IMR-90 (cell line): ENCODE data around the gene ANP32B. TPM values are rescaled to one million over a fixed set of nuclear protein-coding genes. Genes with fewer than 3 reads are reported as not detected.

Experiments used
- ATAC-seq: fragments of 200-7000 bp; cut with Tn5 transposase; 2 replicates; pipeline ENCODE4 v1.9.1; 2020; ENCODE audit warnings: low read depth, mild to moderate bottlenecking, moderate library complexity
- BruUV-seq: library from RNA; stranded (reverse); fragments of 400-500 nt; replicated peaks from 2 replicates; lab custom pipeline; 2021; lab: Mats Ljungman, UMichigan
- CTCF ChIA-PET: fragments of 300-600 bp; formaldehyde crosslinking; extraction: SDS; loops from one replicate; lab custom pipeline; 2021; ENCODE audit warnings: antibody characterized with exemption; lab: Yijun Ruan, JAX
- POLR2A ChIA-PET: fragments of 300-600 bp; sonication (Branson Sonifier 250); formaldehyde crosslinking; loops from one replicate; lab custom pipeline; 2022; ENCODE audit warnings: antibody characterized with exemption; ENCODE audit not compliant: unreplicated experiment; lab: Charles Lee
- DNase-seq: peaks from one replicate; pipeline ENCODE4 v3.0.0; 2013
- H2AFZ ChIP-seq: replicated peaks from 2 replicates; pipeline ENCODE3; 2013; ENCODE audit warnings: low read length, mild to moderate bottlenecking; ENCODE audit not compliant: poor library complexity
- H2AK5ac ChIP-seq: 2 replicates; pipeline ENCODE4 v1.6.1; 2013; ENCODE audit warnings: low read depth, low read length, inconsistent platforms
- H2AK9ac ChIP-seq: replicated peaks from 2 replicates; pipeline ENCODE3; 2013; ENCODE audit warnings: mild to moderate bottlenecking, low read depth, low read length, moderate library complexity; ENCODE audit not compliant: poor library complexity
- H2BK120ac ChIP-seq: 2 replicates; pipeline ENCODE4 v1.6.1; 2013; ENCODE audit warnings: low read depth, low read length, inconsistent platforms
- H2BK15ac ChIP-seq: 3 replicates; pipeline ENCODE4 v1.6.1; 2013; ENCODE audit warnings: low read depth, low read length, inconsistent platforms
- H2BK20ac ChIP-seq: 2 replicates; pipeline ENCODE4 v1.6.1; 2013; ENCODE audit warnings: low read depth, mild to moderate bottlenecking, inconsistent platforms, low read length, moderate library complexity
- H2BK5ac ChIP-seq: 2 replicates; pipeline ENCODE4 v1.6.1; 2013; ENCODE audit warnings: mild to moderate bottlenecking, low read depth, low read length, inconsistent platforms; ENCODE audit not compliant: poor library complexity, severe bottlenecking
- H3K14ac ChIP-seq: replicated peaks from 2 replicates; pipeline ENCODE4 v1.6.1; 2013; ENCODE audit warnings: low read depth, low read length, inconsistent platforms
- H3K18ac ChIP-seq: 2 replicates; pipeline ENCODE4 v1.6.1; 2013; ENCODE audit warnings: low read depth, low read length, control low read depth
- H3K23ac ChIP-seq: 2 replicates; pipeline ENCODE4 v1.6.1; 2013; ENCODE audit warnings: low read depth, low read length, inconsistent platforms
- H3K27ac ChIP-seq: 2 replicates; pipeline ENCODE4 v1.5.1; 2013; ENCODE audit warnings: mild to moderate bottlenecking, control low read depth, low read length; ENCODE audit not compliant: insufficient read depth
- H3K27me3 ChIP-seq: 2 replicates; pipeline ENCODE4 v1.6.1; 2013; ENCODE audit warnings: low read length; ENCODE audit not compliant: control insufficient read depth, insufficient read depth
- H3K36me3 ChIP-seq: 2 replicates; pipeline ENCODE4 v1.6.1; 2013; ENCODE audit warnings: low read length, mixed read lengths; ENCODE audit not compliant: control insufficient read depth, insufficient read depth
- H3K4ac ChIP-seq: 2 replicates; pipeline ENCODE4 v1.6.1; 2013; ENCODE audit warnings: low read depth, low read length, inconsistent platforms
- H3K4me1 ChIP-seq: 2 replicates; pipeline ENCODE4 v1.6.1; 2013; ENCODE audit warnings: low read length, mixed read lengths; ENCODE audit not compliant: control insufficient read depth, insufficient read depth
- H3K4me2 ChIP-seq: 2 replicates; pipeline ENCODE4 v1.6.1; 2013; ENCODE audit warnings: low read depth, mild to moderate bottlenecking, control low read depth, low read length, moderate library complexity
- H3K4me3 ChIP-seq: 2 replicates; pipeline ENCODE4 v1.5.1; 2013; ENCODE audit warnings: low read depth, mild to moderate bottlenecking, control low read depth, low read length, moderate library complexity; ENCODE audit not compliant: insufficient read depth
- H3K56ac ChIP-seq: 2 replicates; pipeline ENCODE4 v1.6.1; 2013; ENCODE audit warnings: low read length, inconsistent platforms; ENCODE audit not compliant: insufficient read depth; ENCODE audit errors: extremely low read depth
- H3K79me1 ChIP-seq, 2 experiments: 2 replicates each; pipeline ENCODE4 v1.6.1; 2013; ENCODE audit warnings: low read length in 2 of 2, inconsistent platforms in 1 of 2, low read depth in 1 of 2
- H3K9ac ChIP-seq: 2 replicates; pipeline ENCODE4 v1.6.1; 2013; ENCODE audit warnings: low read depth, low read length, control low read depth
- H3K9me1 ChIP-seq: 2 replicates; pipeline ENCODE4 v1.6.1; 2013; ENCODE audit warnings: low read length, inconsistent platforms; ENCODE audit not compliant: insufficient read depth
- H3K9me3 ChIP-seq: 2 replicates; pipeline ENCODE4 v1.6.1; 2013; ENCODE audit warnings: low read length; ENCODE audit not compliant: control insufficient read depth, insufficient read depth
- H4K20me1 ChIP-seq: 2 replicates; pipeline ENCODE4 v1.6.1; 2013; ENCODE audit warnings: low read length, inconsistent platforms; ENCODE audit not compliant: insufficient read depth
- H4K5ac ChIP-seq: 2 replicates; pipeline ENCODE4 v1.6.1; 2013; ENCODE audit warnings: mild to moderate bottlenecking, low read depth, low read length, control low read depth
- H4K8ac ChIP-seq, 2 experiments: 2 replicates each; pipeline ENCODE4 v1.6.1; 2013; ENCODE audit warnings: low read depth in 2 of 2, low read length in 2 of 2, control low read depth in 1 of 2, inconsistent platforms in 1 of 2
- H4K91ac ChIP-seq: 2 replicates; pipeline ENCODE4 v1.6.1; 2013; ENCODE audit warnings: low read depth, low read length, inconsistent platforms; ENCODE audit not compliant: insufficient read depth
- BHLHE40 ChIP-seq: fragments of 150-350 bp; IDR thresholded peaks from 2 replicates; pipeline ENCODE4 v1.6.1; 2016; ENCODE audit warnings: mild to moderate bottlenecking, low read depth, low read length
- CEBPB ChIP-seq: IDR thresholded peaks from 2 replicates; pipeline ENCODE4 v1.6.1; 2012; ENCODE audit warnings: low read depth, low read length, improper control_type of control experiment
- CHD1 ChIP-seq: IDR thresholded peaks from 2 replicates; pipeline ENCODE4 v1.6.1; 2012; ENCODE audit warnings: low read depth, low read length, improper control_type of control experiment
- CTCF ChIP-seq: conservative IDR thresholded peaks from 2 replicates; pipeline ENCODE4 v1.5.1; 2012; ENCODE audit warnings: mild to moderate bottlenecking, low read depth, low read length, improper control_type of control experiment
- ELK1 ChIP-seq: fragments of 150-350 bp; IDR thresholded peaks from 2 replicates; pipeline ENCODE4 v1.6.1; 2016; ENCODE audit warnings: low read depth, mild to moderate bottlenecking, low read length, moderate library complexity, borderline replicate concordance
- FOS ChIP-seq: fragments of 150-350 bp; IDR thresholded peaks from 2 replicates; pipeline ENCODE4 v1.6.1; 2016; ENCODE audit warnings: low read depth, low read length
- MAFK ChIP-seq: IDR thresholded peaks from 2 replicates; pipeline ENCODE4 v1.6.1; 2012; ENCODE audit warnings: low read depth, low read length, improper control_type of control experiment
- MAZ ChIP-seq: IDR thresholded peaks from 2 replicates; pipeline ENCODE4 v1.6.1; 2012; ENCODE audit warnings: low read depth, mild to moderate bottlenecking, low read length, improper control_type of control experiment, moderate library complexity, borderline replicate concordance
- MXI1 ChIP-seq: IDR thresholded peaks from 2 replicates; pipeline ENCODE4 v1.6.1; 2012; ENCODE audit warnings: low read depth, mild to moderate bottlenecking, low read length, moderate library complexity, borderline replicate concordance
- NFE2L2 ChIP-seq: fragments of 150-350 bp; IDR thresholded peaks from 2 replicates; pipeline ENCODE4 v1.6.1; 2016; ENCODE audit warnings: low read depth, mild to moderate bottlenecking, low read length
- POLR2A ChIP-seq: IDR thresholded peaks from 2 replicates; pipeline ENCODE4 v1.6.1; 2012; ENCODE audit warnings: mild to moderate bottlenecking, low read depth, low read length
- RCOR1 ChIP-seq: IDR thresholded peaks from 2 replicates; pipeline ENCODE4 v1.6.1; 2012; ENCODE audit warnings: mild to moderate bottlenecking, low read length, improper control_type of control experiment; ENCODE audit not compliant: insufficient replicate concordance
- RFX5 ChIP-seq: IDR thresholded peaks from 2 replicates; pipeline ENCODE4 v1.8.0; 2012; ENCODE audit warnings: low read depth, mild to moderate bottlenecking, low read length, moderate library complexity
- SMC3 ChIP-seq: fragments of 150-350 bp; IDR thresholded peaks from 2 replicates; pipeline ENCODE4 v1.6.1; 2016; ENCODE audit warnings: low read depth, mild to moderate bottlenecking, antibody characterized with exemption, low read length, moderate library complexity
- WGBS, 2 experiments: methylation state at CpG; one replicate each; pipeline versions ENCODE4 v1.1.5 to v1.1.7; 2013; ENCODE audit warnings: missing lambda C conversion rate in 2 of 2; ENCODE audit not compliant: insufficient read length in 1 of 2; ENCODE audit errors: extremely low coverage in 2 of 2; 5-methylcytosine and 5-hydroxymethylcytosine counted together
- dilution Hi-C: fragments of 300-500 bp; cut with HindIII; formaldehyde crosslinking; loops from one replicate; pipeline ENCODE4 v1.14.3; 2018; ENCODE audit warnings: low sequenced_read_pairs; ENCODE audit not compliant: unreplicated experiment
- in situ Hi-C: fragments of 300-500 bp; cut with MboI; formaldehyde crosslinking; loops from 3 replicates; pipeline ENCODE4 v1.14.3; 2019; ENCODE audit warnings: low sequenced_read_pairs, inconsistent platforms, mixed read lengths
- intact Hi-C: fragments of 100-400 bp; cut with micrococcal nuclease; formaldehyde crosslinking; loops from 2 replicates; pipeline ENCODE4 v1.10.0; 2022
- polyA plus RNA-seq, 3 experiments: library from polyadenylated mRNA; depleted of rRNA; stranded (reverse); fragments of >200 nt; gene quantifications; 2 replicates each; pipeline ENCODE4 v1.2.3, GENCODE V29; 2012; ENCODE audit warnings: low replicate concordance in 1 of 3
- total RNA-seq: library from RNA; depleted of rRNA; stranded (reverse); fragments of >200 nt; gene quantifications from 2 replicates; pipeline ENCODE4 v1.2.3, GENCODE V29; 2012
- TF ChIP-seq, protein P1 (sequence below): fragments of 150-350 bp; IDR thresholded peaks from 2 replicates; pipeline ENCODE4 v1.6.1; 2017; ENCODE audit warnings: mild to moderate bottlenecking, antibody characterized with exemption, low read length, low read depth

Gene ANP32B
- total and polyA plus RNA-seq, 2 of the 4 experiments (the other 2 are of a cell fraction): 3.9 to 46.8 TPM

GRCh38 chr9:98016137-98016680 lies 33.1 kb downstream of the ANP32B start:
- H3K9me3 ChIP-seq: no peaks in the 10 kb centered on the region
- CTCF ChIA-PET: interaction anchor here (0.6 kb wide), 1 partner anchor 9 kb away, joined by 10 read pairs; no protein-coding TSS in a partner anchor
- no peak overlapping the region for H2BK20ac ChIP-seq
- no peak overlapping the region for H4K5ac ChIP-seq
- ATAC-seq (no peak), DNase-seq (no peak)
- no peak overlapping the region for H3K18ac ChIP-seq
- peaks cover 11 to 23% of the 10 kb centered on the region in 2 experiments for H3K79me1 ChIP-seq
- H3K36me3 ChIP-seq: peaks cover 60% of the 10 kb centered on the region
- no peak overlapping the region for H3K4ac ChIP-seq
- no peak overlapping the region for H2AK9ac ChIP-seq
- no peak overlapping the region for H2BK120ac ChIP-seq
- no peak overlapping the region for H3K4me3 ChIP-seq
- no peak overlapping the region for H3K56ac ChIP-seq
- no CpG with 5 or more reads among the region's 4 CpGs for WGBS, 2 experiments
- no peak overlapping the region for H3K9ac ChIP-seq
- intact Hi-C loops: no loop called here
- no peak overlapping the region for H2AK5ac ChIP-seq
- no peak overlapping the region for H2BK5ac ChIP-seq
- no peak overlapping the region for H4K8ac ChIP-seq
- H4K91ac ChIP-seq: no peak overlapping the region
- dilution Hi-C loops: no loop called here
- no peak overlapping the region for H3K14ac ChIP-seq
- no peak overlapping the region for H3K4me2 ChIP-seq
- in situ Hi-C loops: no loop called here
- no peak overlapping the region for H3K27ac ChIP-seq
- no peaks in the 10 kb centered on the region for H3K27me3 ChIP-seq
- H3K4me1 ChIP-seq: no peaks in the 10 kb centered on the region
- H3K9me1 ChIP-seq: peaks cover 4% of the 10 kb centered on the region; the same call in 1 of the 2 replicates
- no peaks in the 10 kb centered on the region; the same call in 1 of the 2 replicates for H4K20me1 ChIP-seq
- H2AFZ ChIP-seq: no peak overlapping the region
- TF ChIP-seq SMC3 (no peak), FOS (no peak), MAFK (no peak), RFX5 (no peak), POLR2A (no peak), ELK1 (no peak), RCOR1 (no peak), MXI1 (no peak), CEBPB (no peak), NFE2L2 (no peak), CHD1 (no peak), BHLHE40 (no peak), CTCF (no peak), MAZ (no peak)
- TF ChIP-seq, protein P1, sequence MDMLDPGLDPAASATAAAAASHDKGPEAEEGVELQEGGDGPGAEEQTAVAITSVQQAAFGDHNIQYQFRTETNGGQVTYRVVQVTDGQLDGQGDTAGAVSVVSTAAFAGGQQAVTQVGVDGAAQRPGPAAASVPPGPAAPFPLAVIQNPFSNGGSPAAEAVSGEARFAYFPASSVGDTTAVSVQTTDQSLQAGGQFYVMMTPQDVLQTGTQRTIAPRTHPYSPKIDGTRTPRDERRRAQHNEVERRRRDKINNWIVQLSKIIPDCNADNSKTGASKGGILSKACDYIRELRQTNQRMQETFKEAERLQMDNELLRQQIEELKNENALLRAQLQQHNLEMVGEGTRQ: no peak
- no peak overlapping the region for H2BK15ac ChIP-seq
- no peak overlapping the region for H3K23ac ChIP-seq
- no TSS peak for BruUV-seq
- POLR2A ChIA-PET: no interaction called here
